Kidney (tissue), 14 donors: ENCODE data around the gene APOLD1. TPM values are rescaled to one million over a fixed set of nuclear protein-coding genes. Genes with fewer than 3 reads are reported as not detected.
A peak's percentile ranks its signal among the peaks of the same experiment; 100 is the strongest.

Experiments used
- DNase-seq, 5 donors: peaks; one replicate each; pipeline ENCODE4 v3.0.0-alpha.2; 2013 to 2020
- FAIRE-seq: peaks from 2 replicates; lab custom pipeline; 2012; peaks lifted over from hg19 to GRCh38; lab: Jason Lieb, UNC
- H3K27ac ChIP-seq, 2 donors: one replicate each; pipeline ENCODE4 v1.7.0; 2013; ENCODE audit warnings: low read depth in 2 of 2, low read length in 2 of 2, inconsistent platforms in 1 of 2
- H3K27me3 ChIP-seq: one replicate; pipeline ENCODE4 v1.7.1; 2013; ENCODE audit warnings: low read length, inconsistent platforms; ENCODE audit not compliant: control insufficient read depth, insufficient read depth
- H3K36me3 ChIP-seq, 3 donors: one replicate each; pipeline versions ENCODE4 v1.7.0 to v1.7.1; 2013; ENCODE audit warnings: low read length in 3 of 3, control low read depth in 1 of 3, inconsistent platforms in 1 of 3; ENCODE audit not compliant: insufficient read depth in 3 of 3, control insufficient read depth in 2 of 3
- H3K4me1 ChIP-seq, 3 donors: one replicate each; pipeline versions ENCODE4 v1.7.0 to v1.7.1; 2013; ENCODE audit warnings: low read length in 3 of 3, inconsistent platforms in 1 of 3, low read depth in 1 of 3; ENCODE audit not compliant: control insufficient read depth in 2 of 3, insufficient read depth in 2 of 3
- H3K4me3 ChIP-seq, 3 donors: one replicate each; pipeline versions ENCODE4 v1.7.0 to v1.8.1; 2013; ENCODE audit warnings: low read length in 3 of 3, control low read depth in 1 of 3, inconsistent platforms in 1 of 3
- H3K9ac ChIP-seq, 3 donors: one replicate each; pipeline versions ENCODE4 v1.7.0 to v1.7.1; 2013; ENCODE audit warnings: low read length in 3 of 3, control low read depth in 1 of 3, inconsistent platforms in 1 of 3
- H3K9me3 ChIP-seq, 3 donors: one replicate each; pipeline versions ENCODE4 v1.7.0 to v1.7.1; 2013; ENCODE audit warnings: low read length in 3 of 3, control low read depth in 1 of 3, inconsistent platforms in 1 of 3; ENCODE audit not compliant: control insufficient read depth in 2 of 3, insufficient read depth in 1 of 3
- CTCF ChIP-seq: IDR thresholded peaks from 3 replicates; pipeline ENCODE4 v1.5.1; 2012; ENCODE audit warnings: mild to moderate bottlenecking, moderate library complexity, borderline replicate concordance; ENCODE audit not compliant: insufficient read depth; ENCODE audit errors: extremely low read depth
- intact Hi-C: fragments of 100-400 bp; cut with DNase I; formaldehyde crosslinking; loops from one replicate; pipeline ENCODE4 v1.11.1; 2022
- polyA plus RNA-seq: library from polyadenylated mRNA; stranded (reverse); fragments of 350-450 nt; fragmentation: Illumina TruSeq; extraction: RNeasy Lipid Tissue Mini Kit (QIAGEN cat#74804); gene quantifications from one replicate; pipeline ENCODE4 v1.2.3, GENCODE V29; 2014; ENCODE audit warnings: low read depth, low replicate concordance; ENCODE audit not compliant: insufficient read depth
- total RNA-seq: library from RNA; stranded (reverse); fragmentation: NEBNext Ultra II Directional; extraction: Animal tissue kit (Norgen Biotek cat#: 25700); gene quantifications from one replicate; pipeline ENCODE4 v1.2.1, GENCODE V29; 2021
- donor health status: control.
- donor health status: control.
- donor health status: control.
- donor health status: control.
- donor health status: control.
- donor health status: DM: yes; HTN: yes; CAD: no.
- donor health status: Normal renal cell carcinoma (clear cell type).

Gene APOLD1
- total and polyA plus RNA-seq, 2 donors from 2014 or later: 4.5 to 18.9 TPM

GRCh38 chr12:12835378-12836146, 50.1 kb downstream of the APOLD1 start:
- H3K27me3 ChIP-seq: no peaks in the 10 kb centered on the region
- no peak overlapping the region for H3K9ac ChIP-seq
- no peak for FAIRE-seq
- TF ChIP-seq CTCF: no peak
- peaks cover 2 to 11% (median 11%) of the 10 kb centered on the region in 3 donors for H3K36me3 ChIP-seq
- H3K4me1 ChIP-seq: peaks cover 0 to 7% (median 0%) of the 10 kb centered on the region in 3 donors
- peak in 3 of 5 donors; percentile 20 to 64 (median 61) for DNase-seq
- no peak overlapping the region for H3K4me3 ChIP-seq
- intact Hi-C loops: no loop called here
- no peaks in the 10 kb centered on the region for H3K9me3 ChIP-seq
- peak overlapping the region; percentile 29 to 79 for H3K27ac ChIP-seq

- Histone ChIP-seq H3K36me3 (peaks cover 2 to 11% (median 9%) of the 10 kb centered on the region in 3 donors), H3K27ac (no peak overlapping the region), H3K27me3 (no peaks in the 10 kb centered on the region), H3K9ac (no peak overlapping the region), H3K9me3 (no peaks in the 10 kb centered on the region), H3K4me1 (peaks cover 0 to 7% (median 0%) of the 10 kb centered on the region in 3 donors), H3K4me3 (no peak overlapping the region)
- DNase-seq (no peak), FAIRE-seq (no peak)
- no peak for TF ChIP-seq CTCF
- intact Hi-C loops: no loop called here
Observed at GRCh38 chr12:12836571-12836970, 51.1 kb downstream of the APOLD1 start.

GRCh38 chr12:12837025-12837812, 51.8 kb downstream of the APOLD1 start:
- H3K4me1 ChIP-seq: peaks cover 0 to 7% (median 0%) of the 10 kb centered on the region in 3 donors
- H3K9ac ChIP-seq: no peak overlapping the region
- FAIRE-seq: peak; percentile 21

More at GRCh38 chr12:12837025-12837812, 51.8 kb downstream of the APOLD1 start:
- H3K36me3 ChIP-seq: peaks cover 2 to 11% (median 8%) of the 10 kb centered on the region in 3 donors
- DNase-seq: peak; percentile 21 to 81 (median 72)
- no peak overlapping the region for H3K4me3 ChIP-seq
- H3K27me3 ChIP-seq: no peaks in the 10 kb centered on the region
- intact Hi-C loops: no loop called here
- no peak overlapping the region for H3K27ac ChIP-seq
- H3K9me3 ChIP-seq: no peaks in the 10 kb centered on the region
- peak; percentile 46 for TF ChIP-seq CTCF
